Hematopoietic multipotent progenitor cell treated with erythropoietin and hydrocortisone succinate and interleukin-3 and kit ligand, for 17 days (in vitro differentiated cells): ENCODE measurements around the gene TRHDE.

Experiments used
- DNase-seq: peaks from one replicate; pipeline ENCODE4 v3.0.0-alpha.2; 2015; ENCODE audit warnings: low spot score

TRHDE gene

GRCh38 chr12:72315858-72316257 lies 43.7 kb downstream of the TRHDE start:
- DNase-seq = no peak

GRCh38 chr12:72318341-72318740 lies 46.2 kb downstream of the TRHDE start:
- DNase-seq = no peak

- DNase-seq = no peak
Measured at GRCh38 chr12:72323881-72324280, 51.7 kb downstream of the TRHDE start.

GRCh38 chr12:72330301-72330700 lies 58.1 kb downstream of the TRHDE start:
- DNase-seq = no peak

- DNase-seq = no peak
Measured at GRCh38 chr12:72330784-72331183, 58.6 kb downstream of the TRHDE start.

- no peak for DNase-seq
Measured at GRCh38 chr12:72337382-72337781, 65.2 kb downstream of the TRHDE start.

- no peak for DNase-seq
Measured at GRCh38 chr12:72337946-72338345, 65.8 kb downstream of the TRHDE start.

GRCh38 chr12:72338437-72338836 lies 66.3 kb downstream of the TRHDE start:
- no peak for DNase-seq

GRCh38 chr12:72346363-72346944 lies 74.3 kb downstream of the TRHDE start:
- DNase-seq = peak; percentile 13

GRCh38 chr12:72349491-72349890 lies 77.3 kb downstream of the TRHDE start:
- DNase-seq = no peak

- DNase-seq = no peak
Measured at GRCh38 chr12:72359416-72359815, 87.2 kb downstream of the TRHDE start.

GRCh38 chr12:72365151-72365550 lies 93.0 kb downstream of the TRHDE start:
- no peak for DNase-seq

- DNase-seq = no peak
Measured at GRCh38 chr12:72366255-72366654, 94.1 kb downstream of the TRHDE start.

- no peak for DNase-seq
Measured at GRCh38 chr12:72368298-72368697, 96.1 kb downstream of the TRHDE start.

GRCh38 chr12:72368719-72369422 lies 96.7 kb downstream of the TRHDE start:
- DNase-seq = no peak

- no peak for DNase-seq
Measured at GRCh38 chr12:72369423-72369959, 97.3 kb downstream of the TRHDE start.

GRCh38 chr12:72380441-72380840 lies 108.3 kb downstream of the TRHDE start:
- no peak for DNase-seq

- DNase-seq = no peak
Measured at GRCh38 chr12:72388322-72388721, 116.2 kb downstream of the TRHDE start.

GRCh38 chr12:72390146-72390545 lies 118.0 kb downstream of the TRHDE start:
- DNase-seq = no peak

GRCh38 chr12:72406111-72406510 lies 133.9 kb downstream of the TRHDE start:
- DNase-seq = no peak

GRCh38 chr12:72432037-72432604 lies 160.0 kb downstream of the TRHDE start:
- no peak for DNase-seq

GRCh38 chr12:72433298-72433697 lies 161.1 kb downstream of the TRHDE start:
- no peak for DNase-seq

GRCh38 chr12:72434999-72435398 lies 162.8 kb downstream of the TRHDE start:
- no peak for DNase-seq
